Epithelial cell of proximal tubule (primary cell): ENCODE data around the gene MAML3. TPM values are rescaled to one million over a fixed set of nuclear protein-coding genes. Genes with fewer than 3 reads are reported as not detected.
A peak's percentile ranks its signal among the peaks of the same experiment; 100 is the strongest.

Experiments
- DNase-seq: peaks from one replicate; pipeline ENCODE4 v3.0.0-alpha.2; 2011; ENCODE audit warnings: low read depth
- H3K4me3 ChIP-seq: 2 replicates; pipeline ENCODE4 v1.5.1; 2011; ENCODE audit warnings: low read depth, mild to moderate bottlenecking, low read length
- total RNA-seq: library from RNA; depleted of rRNA; stranded (reverse); fragments of >200 nt; gene quantifications from 2 replicates; pipeline ENCODE4 v1.2.3, GENCODE V29; 2015
- TF ChIP-seq, protein P1 (sequence below): conservative IDR thresholded peaks from 2 replicates; pipeline ENCODE4 v1.5.1; 2012; ENCODE audit warnings: low read depth, mild to moderate bottlenecking, low read length

Gene MAML3
- total RNA-seq, 1 donor from 2014 or later = 1.2 TPM

DNA sequence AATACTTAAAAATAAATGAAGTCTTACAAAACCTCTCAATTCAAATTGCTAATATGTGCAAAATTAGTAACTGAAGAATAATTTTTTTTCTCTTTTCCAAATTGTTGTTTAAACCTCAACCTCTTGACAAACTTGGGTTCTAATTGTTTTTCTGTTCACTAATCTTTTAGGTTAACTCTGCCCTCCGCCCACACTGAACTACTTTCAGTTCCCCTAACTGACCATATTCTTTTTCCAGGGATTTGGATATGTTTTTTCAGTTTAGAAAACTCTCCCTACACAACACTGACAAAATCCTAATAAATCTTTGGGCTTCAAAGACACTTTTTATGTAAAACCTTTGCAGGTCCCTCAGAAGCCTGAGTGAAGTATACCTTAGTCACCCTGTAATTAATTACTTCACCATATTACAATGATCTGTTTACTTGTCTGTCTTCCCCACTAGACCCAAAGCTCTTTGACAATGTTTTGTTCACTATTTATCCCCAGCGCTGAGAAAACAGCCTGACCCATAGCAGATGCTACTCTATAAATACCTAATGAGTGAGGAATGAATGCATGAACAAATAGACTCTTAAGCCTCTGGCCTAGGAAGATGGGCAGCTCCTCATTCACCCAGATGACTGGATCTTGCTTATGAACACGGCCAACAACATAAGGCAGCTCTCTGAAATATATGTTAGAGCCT, 134.9 kb downstream of the MAML3 start:
- DNase-seq = no peak
- TF ChIP-seq, protein P1, sequence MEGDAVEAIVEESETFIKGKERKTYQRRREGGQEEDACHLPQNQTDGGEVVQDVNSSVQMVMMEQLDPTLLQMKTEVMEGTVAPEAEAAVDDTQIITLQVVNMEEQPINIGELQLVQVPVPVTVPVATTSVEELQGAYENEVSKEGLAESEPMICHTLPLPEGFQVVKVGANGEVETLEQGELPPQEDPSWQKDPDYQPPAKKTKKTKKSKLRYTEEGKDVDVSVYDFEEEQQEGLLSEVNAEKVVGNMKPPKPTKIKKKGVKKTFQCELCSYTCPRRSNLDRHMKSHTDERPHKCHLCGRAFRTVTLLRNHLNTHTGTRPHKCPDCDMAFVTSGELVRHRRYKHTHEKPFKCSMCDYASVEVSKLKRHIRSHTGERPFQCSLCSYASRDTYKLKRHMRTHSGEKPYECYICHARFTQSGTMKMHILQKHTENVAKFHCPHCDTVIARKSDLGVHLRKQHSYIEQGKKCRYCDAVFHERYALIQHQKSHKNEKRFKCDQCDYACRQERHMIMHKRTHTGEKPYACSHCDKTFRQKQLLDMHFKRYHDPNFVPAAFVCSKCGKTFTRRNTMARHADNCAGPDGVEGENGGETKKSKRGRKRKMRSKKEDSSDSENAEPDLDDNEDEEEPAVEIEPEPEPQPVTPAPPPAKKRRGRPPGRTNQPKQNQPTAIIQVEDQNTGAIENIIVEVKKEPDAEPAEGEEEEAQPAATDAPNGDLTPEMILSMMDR = no peak
- H3K4me3 ChIP-seq = no peak overlapping the region

DNA sequence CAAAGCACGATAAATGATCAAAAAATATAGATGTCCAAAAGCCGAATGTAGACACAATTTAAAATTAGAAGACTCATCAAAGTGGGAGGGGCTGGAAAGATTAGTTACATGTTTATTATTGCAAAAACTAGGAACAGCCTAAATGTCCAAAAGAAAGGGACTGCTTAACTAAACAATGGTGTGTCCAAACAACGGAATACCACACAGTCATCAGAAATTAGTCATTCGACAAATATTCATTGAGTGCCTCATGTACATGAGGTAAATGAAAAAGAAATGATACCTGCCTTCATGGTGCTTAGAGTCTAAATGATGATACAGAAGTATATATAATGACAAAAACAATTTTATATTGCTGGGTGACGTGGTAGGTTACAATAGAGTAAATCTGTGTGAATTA, 139.7 kb downstream of the MAML3 start:
- H3K4me3 ChIP-seq = no peak overlapping the region
- TF ChIP-seq, protein P1 = no peak
- DNase-seq = no peak

DNA sequence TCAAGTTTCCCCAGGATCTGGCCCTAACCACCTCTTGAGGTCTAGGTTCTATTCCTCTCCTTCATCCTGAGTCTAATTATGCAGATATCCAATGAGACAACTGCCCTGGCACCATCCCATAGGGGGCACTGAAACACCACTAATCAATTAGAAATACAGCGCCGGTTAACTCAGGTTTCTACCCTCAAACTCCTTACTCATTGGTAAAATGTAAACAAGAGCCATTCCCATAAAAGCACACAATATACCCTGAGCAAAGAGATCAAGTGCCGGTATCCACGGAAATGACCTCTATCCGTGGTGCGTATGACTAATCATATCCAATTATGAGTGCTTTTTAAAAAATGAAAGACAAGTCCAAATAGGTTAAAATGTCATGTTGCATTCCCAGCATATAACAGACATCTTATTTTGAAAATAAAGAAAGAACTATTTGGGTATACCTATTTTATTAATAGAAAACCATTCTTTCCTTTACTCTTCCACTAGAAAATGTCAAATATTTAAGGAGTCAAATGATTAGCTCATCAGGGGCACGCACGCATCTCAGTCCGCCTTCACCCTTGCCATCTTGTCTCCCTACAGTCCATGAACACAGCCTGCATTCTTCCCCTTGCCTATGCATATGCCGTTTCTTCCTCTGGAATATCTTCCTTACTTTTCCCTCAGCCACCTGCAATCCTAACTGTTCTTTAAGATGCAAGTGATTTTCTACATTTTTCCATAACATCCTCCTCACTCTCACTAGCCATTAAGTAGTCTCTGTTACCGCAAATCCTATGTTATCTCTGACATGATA, 141.1 kb downstream of the MAML3 start:
- peak; percentile 26 for DNase-seq
- TF ChIP-seq, protein P1 = peak; percentile 80
- H3K4me3 ChIP-seq = no peak overlapping the region

DNA sequence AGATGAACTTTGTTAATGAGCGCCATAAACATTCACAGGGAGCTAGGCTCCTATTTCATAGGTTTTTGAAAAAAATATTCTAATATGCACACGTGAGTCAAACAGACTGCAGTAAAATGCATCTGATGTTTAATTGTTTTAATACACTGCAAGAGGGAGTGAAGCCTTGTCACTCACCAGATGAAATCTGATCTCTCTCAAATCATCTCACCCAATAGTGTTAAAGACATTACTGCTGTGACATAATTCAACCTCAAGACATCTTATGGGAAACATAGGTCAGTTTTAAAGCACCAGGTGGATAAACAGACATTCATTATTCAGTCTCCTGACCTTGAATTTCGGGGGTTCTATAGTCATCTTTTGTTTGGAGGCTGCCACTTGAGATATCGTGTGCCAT, 148.3 kb downstream of the MAML3 start:
- no peak for DNase-seq
- TF ChIP-seq, protein P1 = no peak
- H3K4me3 ChIP-seq = no peak overlapping the region

DNA sequence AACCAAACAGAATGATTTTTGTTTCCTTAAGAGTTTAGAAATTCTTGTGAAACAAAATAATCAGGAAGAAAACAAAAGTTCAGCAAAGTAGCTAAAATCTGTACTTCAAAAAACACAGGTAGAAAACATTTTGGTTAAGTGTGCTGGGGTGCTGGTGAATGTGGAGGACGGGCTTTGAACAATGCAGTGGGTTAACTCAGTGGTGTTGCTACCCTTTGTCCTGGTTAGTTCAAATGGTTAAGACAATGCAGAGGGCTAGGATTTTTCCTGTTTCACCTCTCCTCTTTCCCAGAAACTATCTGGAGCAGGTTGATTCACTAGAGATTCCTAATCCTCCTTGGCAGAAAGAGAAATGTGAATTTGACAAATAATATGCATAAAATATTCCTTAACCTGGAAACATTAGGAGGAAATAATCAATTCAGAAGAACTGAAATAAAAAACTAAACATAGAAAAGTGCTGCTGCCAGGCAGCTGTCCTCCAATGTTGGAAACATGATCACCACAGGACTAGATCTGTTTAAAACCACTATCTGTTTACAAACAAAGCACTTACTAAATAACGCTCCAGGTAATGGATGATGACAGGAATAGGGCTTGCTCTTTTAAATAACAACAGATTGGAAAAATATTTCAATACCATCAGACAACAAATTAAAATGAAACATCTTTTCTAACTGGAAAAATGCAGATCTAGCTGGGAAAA, 148.9 kb downstream of the MAML3 start:
- DNase-seq = no peak
- TF ChIP-seq, protein P1 = no peak
- H3K4me3 ChIP-seq = peak overlapping the region; percentile 43

DNA sequence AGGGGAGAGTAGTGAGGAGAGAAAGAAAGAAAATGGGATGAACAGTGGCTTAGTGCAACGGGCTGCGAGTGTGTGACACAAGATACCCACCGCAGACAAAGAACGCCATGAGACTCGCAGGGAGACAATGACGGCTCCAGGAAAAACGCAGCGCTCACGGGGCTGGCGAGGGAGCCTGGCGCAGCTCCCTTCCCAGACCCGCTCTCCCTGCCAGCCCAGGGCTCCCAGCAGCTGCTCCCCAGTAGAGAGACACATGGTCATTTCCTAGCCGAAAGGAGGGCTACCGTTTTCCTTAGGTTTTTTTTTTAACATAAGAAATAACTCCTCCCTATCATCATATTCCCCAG, 149.5 kb downstream of the MAML3 start:
- TF ChIP-seq, protein P1 = no peak
- peak overlapping the region; percentile 43 for H3K4me3 ChIP-seq
- DNase-seq = no peak
